Vagina (tissue), 2 donors: Measurements from ENCODE around the gene OR2V1. TPM values are rescaled to one million over a fixed set of nuclear protein-coding genes. Genes with fewer than 3 reads are reported as not detected.

ENCODE experiments used
- DNase-seq, 2 donors: peaks; one replicate each; pipeline ENCODE4 v3.0.0-alpha.2; 2017; ENCODE audit errors: extremely low spot score in 2 of 2
- H3K27ac ChIP-seq: fragments of 200-600 bp; sonication (generic); one replicate; pipeline ENCODE4 v1.5.1; 2019
- H3K27me3 ChIP-seq: fragments of 200-600 bp; sonication (generic); one replicate; pipeline ENCODE4 v1.5.1; 2019
- H3K36me3 ChIP-seq, 2 donors: fragments of 200-600 bp; sonication (generic); one replicate each; pipeline ENCODE4 v1.5.1; 2017 to 2019
- H3K4me1 ChIP-seq: fragments of 200-600 bp; sonication (generic); one replicate; pipeline ENCODE4 v1.5.1; 2019
- H3K4me3 ChIP-seq, 2 donors: fragments of 200-600 bp; sonication (generic); 1 replicate in 1 of 2; 2 replicates in 1 of 2; pipeline ENCODE4 v1.5.1; 2016 to 2019
- H3K9me3 ChIP-seq: fragments of 200-600 bp; sonication (generic); one replicate; pipeline ENCODE4 v1.5.1; 2019
- CTCF ChIP-seq, 3 experiments: fragments of 450-650 bp in 2 of 3; fragments of 200-600 bp in 1 of 3; sonication (generic) in 1 of 3; IDR thresholded peaks; one replicate each; pipeline ENCODE4 v1.5.1; 2017 to 2019; ENCODE audit warnings: antibody characterized with exemption in 3 of 3, mild to moderate bottlenecking in 2 of 3, moderate library complexity in 2 of 3
- POLR2A ChIP-seq, 2 donors: fragments of 450-650 bp; IDR thresholded peaks; one replicate each; pipeline ENCODE4 v1.6.1; 2017; ENCODE audit warnings: antibody characterized with exemption in 2 of 2, mild to moderate bottlenecking in 2 of 2, moderate library complexity in 2 of 2
- POLR2AphosphoS5 ChIP-seq, 2 donors: sonication (generic); formaldehyde crosslinking; IDR thresholded peaks; one replicate each; pipeline ENCODE4 v1.9.0; 2017; ENCODE audit warnings: antibody characterized with exemption in 2 of 2, mild to moderate bottlenecking in 2 of 2, low read depth in 1 of 2; ENCODE audit not compliant: insufficient read depth in 1 of 2
- intact Hi-C: fragments of 100-400 bp; cut with DNase I; formaldehyde crosslinking; loops from one replicate; pipeline ENCODE4 v1.15.1; 2023
- total RNA-seq: library from RNA; depleted of rRNA; stranded (reverse); fragments of >200 nt; gene quantifications from one replicate; pipeline ENCODE4 v1.2.3, GENCODE V29; 2016

The OR2V1 gene
- total RNA-seq, 1 donor from 2014 or later, result not detected

GRCh38 chr5:181126841-181127240, 4.1 kb downstream of the OR2V1 start:
- Histone ChIP-seq H3K4me3 (no peak overlapping the region), H3K27ac (no peak overlapping the region), H3K27me3 (no peaks in the 10 kb centered on the region), H3K36me3 (no peaks in the 10 kb centered on the region), H3K4me1 (no peaks in the 10 kb centered on the region), H3K9me3 (no peaks in the 10 kb centered on the region)
- TF ChIP-seq POLR2AphosphoS5 (IDR thresholded peaks at IDR 0.05; ENCODE audit: insufficient read depth in 1 of 2, low read depth in 1 of 2), result no peak
- no peak for TF ChIP-seq POLR2A (IDR thresholded peaks at IDR 0.05)
- no peak for TF ChIP-seq CTCF (IDR thresholded peaks at IDR 0.05)
- intact Hi-C loops, result no loop called here
- peak in 1 of 2 donors; percentile 55 for DNase-seq

DNA sequence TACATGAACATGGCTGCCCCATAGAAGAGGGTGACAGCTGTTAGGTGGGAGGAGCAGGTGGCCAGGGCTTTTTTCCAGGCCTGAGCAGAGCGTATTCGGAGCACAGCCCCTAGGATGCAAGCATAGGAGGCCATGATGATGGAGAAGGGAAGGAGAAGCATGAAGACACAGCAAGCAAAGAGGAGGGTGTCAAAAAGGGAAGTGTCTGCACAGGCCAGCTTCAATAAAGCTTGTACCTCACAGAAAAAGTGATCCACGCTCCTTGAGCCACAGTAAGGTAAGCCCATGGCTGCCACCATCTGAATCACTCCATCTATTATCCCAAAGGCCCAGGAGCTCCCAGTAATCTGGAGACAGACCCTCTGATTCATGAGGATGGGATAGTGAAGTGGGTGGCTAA, 6.4 kb downstream of the OR2V1 start:
- Histone ChIP-seq H3K36me3 (no peaks in the 10 kb centered on the region), H3K27ac (no peak overlapping the region), H3K9me3 (no peaks in the 10 kb centered on the region), H3K4me3 (no peak overlapping the region), H3K4me1 (no peaks in the 10 kb centered on the region), H3K27me3 (no peaks in the 10 kb centered on the region)
- intact Hi-C loops, result no loop called here
- TF ChIP-seq CTCF (IDR thresholded peaks at IDR 0.05) (no peak), POLR2AphosphoS5 (IDR thresholded peaks at IDR 0.05; ENCODE audit: insufficient read depth in 1 of 2, low read depth in 1 of 2) (no peak), POLR2A (IDR thresholded peaks at IDR 0.05) (no peak)
- DNase-seq, result peak in 1 of 2 donors; percentile 74

DNA sequence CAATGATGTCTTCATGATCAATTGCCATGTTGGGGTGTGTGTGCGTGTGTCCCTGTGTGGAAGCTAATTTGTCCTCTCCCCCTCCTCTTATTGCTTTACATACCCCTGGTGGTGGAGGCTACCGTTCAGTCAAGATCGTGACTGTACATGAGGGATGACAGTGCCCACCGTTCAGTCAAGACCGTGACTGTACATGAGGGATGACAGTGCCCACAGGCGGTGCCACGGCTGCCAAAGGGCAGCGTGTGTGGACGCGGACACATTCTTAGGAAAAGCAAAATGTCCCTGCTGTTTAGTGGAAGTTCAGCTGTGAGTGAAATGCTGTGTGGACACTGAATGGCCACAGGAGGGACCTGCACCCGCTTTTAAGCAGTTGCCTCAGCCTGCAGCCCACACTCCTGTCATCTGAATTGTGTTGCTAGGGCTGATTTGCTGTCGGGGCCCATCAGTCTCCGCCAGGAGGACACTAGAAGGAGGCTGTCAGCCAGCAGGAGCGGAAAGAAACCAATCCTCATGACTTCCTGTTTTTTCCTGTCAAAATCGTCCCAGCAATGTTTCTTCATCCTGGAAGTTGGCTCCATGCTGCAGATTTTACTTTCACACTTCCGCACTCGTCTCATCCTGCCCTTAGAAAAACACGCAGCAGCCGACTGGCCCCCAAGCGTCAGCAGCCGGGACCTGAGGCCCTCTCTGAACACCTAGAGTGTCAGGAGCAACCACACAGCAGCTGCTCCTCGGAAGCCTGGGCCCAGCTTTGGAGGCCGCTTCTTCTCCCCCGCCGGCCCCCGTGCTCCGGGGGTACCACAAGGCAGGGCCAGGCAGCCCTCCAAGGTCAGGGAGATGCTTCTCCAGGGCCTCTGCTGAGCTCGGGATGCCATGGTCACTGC, 9.1 kb downstream of the OR2V1 start:
- H3K9me3 ChIP-seq, result no peaks in the 10 kb centered on the region
- no peak overlapping the region for H3K27ac ChIP-seq
- H3K4me3 ChIP-seq, result no peak overlapping the region
- intact Hi-C loops, result no loop called here
- H3K27me3 ChIP-seq, result no peaks in the 10 kb centered on the region
- H3K4me1 ChIP-seq, result no peaks in the 10 kb centered on the region
- TF ChIP-seq CTCF (IDR thresholded peaks at IDR 0.05) (no peak), POLR2A (IDR thresholded peaks at IDR 0.05) (no peak), POLR2AphosphoS5 (IDR thresholded peaks at IDR 0.05; ENCODE audit: insufficient read depth in 1 of 2, low read depth in 1 of 2) (no peak)
- no peaks in the 10 kb centered on the region for H3K36me3 ChIP-seq
- peak in 1 of 2 donors; percentile 79 for DNase-seq

- Histone ChIP-seq H3K27ac (no peak overlapping the region), H3K4me3 (no peak overlapping the region), H3K36me3 (no peaks in the 10 kb centered on the region), H3K4me1 (no peaks in the 10 kb centered on the region), H3K27me3 (no peaks in the 10 kb centered on the region), H3K9me3 (no peaks in the 10 kb centered on the region)
- intact Hi-C loops, result no loop called here
- peak in 1 of 2 donors; percentile 43 for DNase-seq
- no peak for TF ChIP-seq CTCF (IDR thresholded peaks at IDR 0.05)
- no peak for TF ChIP-seq POLR2AphosphoS5 (IDR thresholded peaks at IDR 0.05; ENCODE audit: insufficient read depth in 1 of 2, low read depth in 1 of 2)
- TF ChIP-seq POLR2A (IDR thresholded peaks at IDR 0.05), result no peak
Observed at GRCh38 chr5:181120761-181121160, 10.2 kb downstream of the OR2V1 start.

DNA sequence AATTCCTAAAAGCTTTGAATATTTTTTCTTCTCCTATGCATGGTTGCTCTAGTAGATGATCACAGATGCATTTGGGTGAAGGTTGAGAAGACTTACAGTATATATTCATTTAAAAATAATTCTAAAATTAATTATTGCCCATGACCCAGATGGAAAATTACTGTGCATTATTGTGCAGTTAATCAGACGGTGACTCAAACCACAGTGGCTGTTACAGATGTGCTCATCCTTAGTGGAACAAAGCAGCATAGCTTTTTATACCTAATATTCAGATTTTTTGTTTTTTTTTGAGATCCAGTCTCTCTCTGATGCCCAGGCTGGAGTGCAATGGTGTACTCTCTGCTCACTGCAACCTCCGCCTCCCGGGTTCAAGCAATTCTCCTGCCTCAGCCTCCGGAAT, 10.7 kb downstream of the OR2V1 start:
- Histone ChIP-seq H3K4me1 (peaks cover 2% of the 10 kb centered on the region), H3K27ac (no peak overlapping the region), H3K36me3 (no peaks in the 10 kb centered on the region), H3K4me3 (no peak overlapping the region), H3K27me3 (no peaks in the 10 kb centered on the region), H3K9me3 (no peaks in the 10 kb centered on the region)
- DNase-seq, result no peak
- TF ChIP-seq POLR2A (IDR thresholded peaks at IDR 0.05) (no peak), POLR2AphosphoS5 (IDR thresholded peaks at IDR 0.05; ENCODE audit: insufficient read depth in 1 of 2, low read depth in 1 of 2) (no peak), CTCF (IDR thresholded peaks at IDR 0.05) (no peak)
- intact Hi-C loops, result no loop called here
